ENCODE data around the gene NENF.

Gene NENF

DNA sequence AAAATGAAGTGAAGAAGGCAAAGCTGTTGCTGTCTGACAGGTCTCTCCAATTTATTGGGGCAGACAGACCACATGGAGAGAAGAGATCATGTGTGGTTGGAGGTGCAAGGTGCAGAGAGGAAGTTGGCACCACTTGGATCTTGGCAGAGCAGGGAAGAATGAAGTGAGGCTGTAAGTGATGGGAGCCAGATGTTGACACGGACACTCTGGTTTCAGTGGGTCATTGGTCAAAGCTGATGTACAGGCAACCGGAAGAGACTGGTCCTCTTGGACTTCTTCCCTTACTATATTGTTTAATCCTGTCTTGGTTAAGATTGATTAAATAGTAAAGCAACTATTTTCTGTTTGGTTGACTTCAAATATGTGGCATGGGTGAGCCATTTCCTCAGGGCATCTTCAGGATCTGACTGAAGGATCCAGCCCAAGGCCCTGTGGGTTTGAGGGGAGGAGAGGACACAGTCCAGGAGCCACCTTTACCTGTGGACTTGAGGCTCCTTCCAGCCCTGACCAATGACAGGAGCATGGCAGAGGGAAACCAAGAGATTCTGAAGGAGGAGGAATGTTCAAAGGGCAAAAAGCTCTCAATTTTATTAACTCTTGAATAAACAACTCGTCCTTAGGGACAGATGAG lies 49.4 kb downstream of the NENF start:
- DNase-seq (ENCODE audit: low spot score), result no peak

DNA sequence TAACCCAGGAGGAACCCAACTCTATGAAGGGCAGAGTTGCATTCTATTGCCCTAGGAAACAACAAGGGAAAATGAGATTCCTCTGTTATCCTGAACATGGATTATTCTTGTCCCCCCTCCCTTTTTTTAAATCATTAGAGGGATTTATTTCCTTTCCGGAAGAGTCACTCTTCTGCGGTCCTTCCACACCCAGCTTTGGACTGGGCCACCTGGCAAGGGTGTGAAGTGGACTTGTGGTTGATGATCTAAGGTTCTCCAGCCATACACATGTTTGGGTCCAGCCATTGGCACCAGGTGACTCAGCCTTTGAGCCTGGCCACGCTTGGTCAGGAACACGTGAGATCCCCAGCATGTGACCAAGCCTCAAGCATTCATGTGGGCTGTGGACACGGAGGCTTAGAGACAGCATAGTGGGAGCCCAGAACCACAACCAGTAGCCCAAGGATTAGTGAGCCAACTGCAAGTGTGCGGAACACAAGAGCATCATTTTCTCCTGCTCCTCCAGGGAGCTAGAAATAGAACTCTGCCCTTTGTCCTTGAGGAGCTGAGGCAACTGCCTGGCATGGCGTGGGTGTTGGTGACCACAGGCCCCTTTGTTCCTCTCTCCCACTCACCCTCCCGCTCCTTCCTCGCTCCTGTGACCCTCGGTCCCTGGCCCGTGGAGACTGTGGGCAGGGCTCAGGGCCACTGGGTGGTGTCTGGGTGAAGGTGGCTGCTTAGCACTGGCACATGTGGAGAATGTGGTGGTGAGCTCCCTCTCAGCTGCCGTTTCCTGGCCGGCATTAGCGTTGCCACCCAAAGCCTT lies 50.1 kb downstream of the NENF start:
- DNase-seq (ENCODE audit: low spot score), result no peak

DNA sequence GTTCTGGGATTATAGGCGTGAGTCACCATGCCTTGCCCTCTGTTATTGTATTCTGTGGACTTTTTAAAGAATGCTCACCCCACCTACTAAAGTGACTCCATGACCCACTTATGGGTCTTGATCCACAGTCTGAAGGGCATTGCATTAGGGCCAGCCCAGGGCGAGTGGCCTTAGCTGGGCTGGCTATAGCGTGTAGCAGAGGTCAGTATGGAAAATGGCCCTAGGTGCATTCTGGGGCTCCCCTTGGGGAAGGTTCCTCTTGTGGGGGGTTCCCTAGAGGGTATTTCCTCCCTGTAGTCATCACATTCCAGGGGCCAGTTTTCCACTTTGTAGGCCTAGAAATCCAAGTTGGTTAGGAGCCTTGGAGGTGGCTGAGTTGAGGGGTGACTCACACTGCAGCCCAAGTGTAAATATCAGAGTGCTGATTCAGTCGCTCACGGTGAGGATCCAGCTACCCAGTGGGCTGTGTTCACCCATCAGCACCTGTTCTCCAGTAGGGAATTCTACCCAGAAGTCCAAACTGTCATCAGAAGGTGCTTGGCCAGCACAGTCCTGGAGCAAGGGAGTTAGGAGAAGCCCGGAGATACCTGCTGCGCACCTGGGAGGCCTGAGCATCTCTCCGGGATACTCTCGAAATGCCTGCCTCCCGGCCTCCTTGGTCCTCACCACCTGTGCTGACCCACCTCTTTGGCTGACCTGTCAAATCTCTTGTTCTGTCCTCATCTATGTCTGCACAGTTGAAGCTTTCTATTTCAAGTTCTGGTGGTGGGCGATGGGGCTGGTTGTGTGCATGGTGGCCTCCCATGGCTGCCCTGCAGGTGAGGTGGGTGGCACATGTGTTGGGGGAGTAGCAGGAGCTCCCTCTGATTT lies 52.2 kb downstream of the NENF start:
- no peak for DNase-seq (ENCODE audit: low spot score)

DNA sequence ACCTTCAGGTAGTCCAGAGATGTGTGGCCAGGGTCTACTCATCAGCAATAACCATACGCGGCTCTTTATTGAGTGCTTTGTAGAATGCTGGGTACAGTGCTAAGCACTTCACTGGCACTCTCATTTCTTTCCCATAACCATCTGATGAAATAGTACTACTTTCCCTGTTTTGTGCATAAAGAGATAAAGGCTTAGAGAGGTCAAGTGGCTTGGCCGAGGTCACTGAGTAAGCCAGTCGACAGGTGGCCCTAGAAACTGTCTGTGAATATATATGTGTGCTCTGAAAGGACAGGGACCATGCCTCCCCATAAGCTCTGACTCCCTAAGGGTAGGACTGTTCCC lies 52.8 kb downstream of the NENF start:
- DNase-seq (ENCODE audit: low spot score), result no peak

DNA sequence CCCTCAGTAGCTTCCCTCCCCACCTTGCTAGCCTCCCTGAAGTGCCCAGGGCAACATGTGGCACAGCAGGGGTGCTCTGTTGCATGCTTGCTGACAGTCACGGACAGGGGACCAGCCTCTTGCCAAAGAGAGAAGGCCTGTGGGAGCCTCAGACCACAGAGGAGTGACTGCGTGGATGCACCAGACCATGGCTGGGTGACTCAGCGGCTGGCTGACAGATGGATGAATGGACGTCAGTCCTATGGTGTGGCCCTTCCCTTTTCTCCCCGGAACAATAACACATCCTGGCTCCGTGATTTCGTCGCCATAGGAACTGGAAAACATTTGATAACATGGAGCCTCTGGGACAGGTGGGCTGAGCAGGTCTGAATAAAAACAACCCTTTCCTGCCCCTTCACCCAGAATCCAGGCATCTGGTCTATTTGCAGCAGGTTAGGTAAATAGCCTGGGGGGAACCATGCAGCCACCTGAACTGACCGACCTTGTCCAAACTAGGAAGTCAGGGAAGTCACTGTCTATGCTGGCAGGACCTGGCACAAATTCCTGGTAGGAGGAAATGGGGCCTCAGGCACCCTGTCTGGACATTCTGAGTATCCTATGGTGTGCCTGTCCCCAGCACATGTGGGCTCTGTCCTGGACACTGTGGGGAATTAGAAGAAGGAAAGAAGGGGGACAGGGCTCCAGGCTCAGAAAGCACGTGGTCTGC lies 53.3 kb downstream of the NENF start:
- no peak for DNase-seq (ENCODE audit: low spot score)

DNA sequence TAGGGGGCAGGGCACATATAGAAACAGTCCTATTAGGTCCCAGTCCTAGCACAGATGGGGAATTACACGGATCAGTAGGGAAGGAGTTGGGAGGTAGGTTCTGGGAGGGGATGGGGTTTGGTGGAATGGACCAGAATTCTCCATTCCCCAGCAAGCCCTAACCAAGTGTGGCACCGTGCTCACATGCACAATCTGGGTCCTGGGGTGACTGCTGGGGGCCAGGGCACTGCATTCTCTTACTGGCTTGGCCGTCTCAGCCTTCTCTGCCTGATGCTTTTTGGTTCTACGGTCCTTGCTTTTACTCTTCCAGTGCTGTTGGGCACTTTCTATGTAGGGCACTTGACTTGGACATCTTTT lies 53.9 kb downstream of the NENF start:
- no peak for DNase-seq (ENCODE audit: low spot score)

DNA sequence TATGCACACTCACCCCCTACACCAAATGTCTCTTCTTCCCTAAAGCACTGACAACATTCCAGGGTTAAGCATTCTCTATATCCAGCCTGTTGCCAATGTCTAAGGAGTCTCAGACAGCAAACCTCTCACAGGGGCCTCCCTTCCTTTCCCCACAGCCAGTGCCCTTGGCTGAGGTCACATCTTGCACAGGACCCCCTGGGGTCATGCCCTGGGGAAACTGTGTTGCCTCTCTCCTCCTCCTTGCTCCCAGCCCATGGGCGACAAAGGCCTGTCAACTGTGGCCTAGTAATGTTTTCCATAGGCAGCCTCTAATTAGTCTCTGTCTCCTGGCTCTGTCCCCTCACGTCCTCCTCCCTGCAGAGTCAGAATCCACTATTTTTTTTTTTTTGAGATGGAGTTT lies 54.6 kb downstream of the NENF start:
- DNase-seq (ENCODE audit: low spot score), result no peak

DNA sequence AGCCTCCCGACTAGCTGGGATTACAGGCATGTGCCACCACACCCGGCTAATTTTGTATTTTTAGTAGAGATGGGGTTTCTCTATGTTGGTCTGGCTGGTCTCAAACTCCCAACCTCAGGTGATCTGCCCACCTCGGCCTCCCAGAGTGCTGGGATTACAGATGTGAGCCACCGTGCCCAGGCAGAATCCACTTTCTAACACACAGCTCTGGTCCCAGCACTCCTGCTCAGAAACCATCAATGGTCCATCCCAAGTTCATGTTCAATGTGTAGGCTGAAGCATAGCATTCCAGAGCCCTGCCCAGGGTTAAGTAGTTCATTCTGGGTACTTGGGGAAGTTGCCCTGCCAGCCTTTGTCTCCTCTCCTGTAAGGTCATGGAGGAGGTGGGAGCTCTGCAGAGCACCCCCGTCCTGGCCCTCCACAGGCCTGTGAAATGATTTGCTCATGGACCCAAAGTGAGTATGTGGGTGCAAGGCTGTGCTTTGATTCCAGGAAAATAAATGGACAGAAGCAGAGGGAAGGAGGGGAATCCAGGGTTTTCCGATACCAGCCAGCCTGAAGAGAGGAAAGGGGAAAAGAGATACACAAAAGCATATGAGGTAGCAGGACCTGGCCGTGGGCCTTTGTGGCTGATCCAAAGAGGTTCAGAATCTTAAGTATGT lies 55.2 kb downstream of the NENF start:
- no peak for DNase-seq (ENCODE audit: low spot score)

DNA sequence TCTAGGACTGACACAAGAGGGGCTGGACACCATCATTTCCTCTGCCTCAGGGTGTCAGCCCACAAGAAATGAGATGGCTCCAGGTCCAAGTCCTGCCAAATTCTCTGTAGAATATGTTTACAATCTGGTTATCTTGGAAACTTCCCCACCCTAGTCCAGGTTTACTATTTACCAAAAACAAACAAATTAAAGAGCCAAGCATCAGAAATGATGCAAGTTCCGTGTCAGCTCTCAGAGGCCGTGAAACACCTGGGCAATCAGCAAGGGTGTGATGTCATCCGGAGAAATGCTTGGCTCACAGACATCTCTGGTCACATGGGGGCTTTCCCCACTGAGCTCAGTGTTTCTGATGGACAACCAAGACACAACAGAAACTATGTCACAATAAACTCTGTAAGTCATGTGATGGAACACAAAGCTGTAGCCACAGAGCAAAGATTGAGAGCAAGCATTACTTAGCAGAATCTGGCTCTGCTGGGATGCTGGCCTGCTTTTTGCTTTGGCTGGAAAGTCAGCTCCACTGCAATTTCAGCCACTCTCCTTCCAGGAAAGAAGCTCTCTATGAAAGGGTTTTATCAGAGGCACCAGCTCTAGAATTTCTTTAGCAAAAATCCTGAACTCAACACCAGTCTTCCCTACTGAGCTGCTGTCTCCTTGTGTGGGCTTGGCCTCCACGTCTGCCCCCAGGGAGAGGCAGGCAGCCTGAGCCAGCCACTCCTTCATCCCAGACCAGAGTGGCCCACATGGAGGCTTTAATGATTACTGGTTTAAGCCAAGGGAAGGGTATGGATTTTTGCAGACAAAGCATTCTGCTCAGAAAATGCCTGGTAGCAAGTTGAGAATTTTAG lies 55.9 kb downstream of the NENF start:
- DNase-seq (ENCODE audit: low spot score), result no peak

DNA sequence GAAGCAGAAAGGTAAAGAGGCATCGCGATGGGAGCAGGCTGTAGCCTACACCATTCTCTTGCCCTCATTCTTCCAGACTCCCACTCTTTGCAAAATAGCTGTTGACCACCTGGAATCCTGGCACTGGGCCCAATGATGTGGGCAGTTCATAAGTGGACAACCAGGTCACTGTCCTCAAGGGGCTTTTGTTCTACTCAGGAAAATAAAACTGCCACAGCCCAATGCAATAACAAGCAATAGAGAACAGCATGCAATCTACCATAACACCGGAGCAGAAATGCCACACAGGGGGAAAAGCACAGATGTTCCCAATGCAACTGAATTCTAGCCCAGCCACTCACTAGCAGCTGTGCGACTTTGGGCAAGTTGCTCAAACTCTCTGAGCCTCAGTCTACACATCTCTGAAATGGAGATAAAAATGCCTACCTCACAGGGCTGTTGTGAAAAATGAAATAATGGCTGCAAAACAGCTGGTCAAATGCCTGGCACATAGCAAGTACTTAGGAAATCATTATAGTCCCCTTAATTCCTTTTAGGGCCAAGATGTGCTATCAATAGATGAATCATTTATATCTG lies 56.7 kb downstream of the NENF start:
- DNase-seq (ENCODE audit: low spot score), result no peak

DNA sequence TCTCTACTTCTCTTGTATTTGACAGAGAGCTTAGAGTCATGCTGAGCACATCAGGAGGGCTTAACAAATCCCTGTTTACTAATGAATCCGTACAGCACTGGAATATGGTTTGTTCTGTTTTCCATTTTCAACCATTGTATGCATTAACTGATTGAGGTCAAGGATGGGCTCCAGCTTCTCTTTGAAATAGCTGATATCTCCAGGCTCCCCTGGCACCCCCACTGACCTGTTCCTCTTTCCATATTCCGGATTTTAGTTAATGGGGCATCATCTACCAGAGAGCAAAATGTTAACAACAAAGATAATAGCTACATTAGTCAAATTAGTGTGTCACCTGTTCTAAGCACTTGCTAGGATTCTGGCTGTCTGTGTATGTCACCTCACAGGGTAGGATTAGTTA lies 57.6 kb downstream of the NENF start:
- no peak for DNase-seq (ENCODE audit: low spot score)

DNA sequence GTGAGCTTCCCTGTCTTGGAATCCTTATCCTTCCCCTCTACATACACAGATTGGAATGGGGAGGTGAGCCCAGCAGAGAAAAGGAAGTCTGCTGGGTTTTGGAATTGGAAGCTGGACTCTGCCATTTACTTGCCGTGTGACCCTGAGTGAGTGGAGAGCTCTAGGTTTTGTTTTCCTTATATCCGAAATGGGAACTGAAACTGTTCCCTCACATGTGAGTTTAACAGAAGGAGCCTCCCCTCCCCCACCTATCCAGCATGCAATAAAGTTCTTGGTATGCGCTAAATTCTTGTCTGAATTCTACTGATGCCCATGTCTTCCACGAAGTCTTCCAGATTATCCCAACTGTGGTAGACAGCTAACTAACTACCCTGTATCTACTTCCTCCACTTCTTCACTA lies 58.7 kb downstream of the NENF start:
- no peak for DNase-seq (ENCODE audit: low spot score)
